UCSD-AML1 (cell line): Measurements from ENCODE around the gene TMX1.

Source experiments
- DNase-seq: peaks from one replicate; lab custom pipeline; 2025; ENCODE audit not compliant: unreplicated experiment; lab: John Stamatoyannopoulos, UW

Gene TMX1

DNA sequence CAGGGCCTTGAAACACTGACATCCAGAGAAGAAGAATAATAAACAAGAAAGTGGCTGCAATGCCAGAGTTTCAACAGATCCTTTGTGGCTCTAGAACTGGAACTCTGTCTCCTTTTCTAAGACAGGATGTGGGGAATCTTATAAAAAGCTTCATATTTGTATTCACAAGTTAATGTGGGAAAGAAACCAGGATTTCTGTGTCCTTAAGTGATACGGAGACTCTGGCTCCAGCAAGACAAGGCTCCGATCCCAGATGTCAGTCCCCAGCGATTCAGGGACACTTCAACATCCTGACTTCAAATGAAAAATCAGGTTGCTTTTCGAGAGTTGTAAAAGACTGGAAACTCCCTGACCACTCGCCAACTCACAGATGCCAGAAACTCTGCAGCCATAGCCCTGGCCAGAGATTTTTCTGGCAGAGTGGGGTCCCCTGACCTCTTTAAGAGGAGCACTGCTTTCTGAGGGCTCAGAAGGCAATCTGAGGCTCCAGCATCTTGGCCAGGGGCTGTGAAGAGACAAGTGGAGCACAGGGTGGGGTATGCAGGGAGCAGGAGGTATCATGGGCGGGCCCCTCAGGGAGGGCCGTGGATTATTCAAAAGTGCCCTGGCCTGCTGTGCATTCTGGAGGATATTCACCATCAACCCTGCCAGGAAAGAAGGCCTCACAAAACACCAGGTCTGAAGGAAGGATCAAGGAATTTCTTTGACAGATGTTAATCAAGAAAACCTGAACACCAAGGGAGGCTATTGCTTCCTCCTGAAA is 53.3 kb downstream of the TMX1 start:
- no peak for DNase-seq

DNA sequence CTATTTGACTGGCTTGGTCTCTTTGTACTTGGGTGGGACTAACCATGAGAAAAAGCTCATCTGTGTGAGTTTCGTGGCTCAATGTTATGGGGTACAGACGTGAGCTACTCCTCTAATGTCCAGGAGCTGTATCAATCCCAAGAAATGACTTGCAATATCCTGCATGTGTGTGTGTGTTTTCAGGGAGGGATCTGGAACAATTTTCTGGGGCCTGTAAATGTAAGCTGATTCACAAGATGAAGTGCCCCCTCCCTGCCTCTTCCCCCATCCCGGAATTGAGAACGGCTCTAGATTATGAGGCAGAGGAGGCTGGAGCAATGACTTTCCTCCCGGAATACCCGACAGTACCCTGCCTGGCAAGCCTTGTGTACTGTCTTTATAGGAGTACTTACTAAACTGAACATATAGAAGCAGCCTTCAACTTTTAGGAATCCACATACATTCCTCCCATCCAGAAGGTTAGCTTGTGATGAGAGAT is 53.9 kb downstream of the TMX1 start:
- DNase-seq, result no peak

DNA sequence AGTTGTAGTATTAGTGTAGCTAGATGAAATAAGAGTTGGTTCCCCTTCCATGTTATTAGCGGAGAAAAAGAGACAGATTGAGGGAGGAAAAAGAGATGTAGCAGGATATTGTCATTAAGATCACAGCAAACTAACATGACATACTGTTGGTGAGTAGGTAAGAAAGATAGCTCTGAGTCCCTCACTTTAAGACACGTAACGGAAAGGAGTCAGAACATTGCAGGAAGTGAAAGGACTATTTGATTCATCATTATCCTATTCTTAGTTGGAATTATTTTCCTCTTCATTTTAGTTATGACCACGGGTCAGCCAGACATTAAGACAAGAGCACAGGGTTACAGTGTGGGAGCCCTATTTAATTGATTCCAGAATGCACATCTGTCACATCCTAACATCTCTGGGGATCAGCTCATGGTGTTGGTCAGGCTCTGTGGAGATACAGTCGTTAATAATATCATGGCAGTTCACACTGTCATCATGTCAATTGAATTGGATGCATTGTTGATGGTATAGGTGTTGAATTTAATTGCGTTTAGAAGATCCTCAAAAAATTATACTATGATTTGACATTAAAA is 55.0 kb downstream of the TMX1 start:
- no peak for DNase-seq

DNA sequence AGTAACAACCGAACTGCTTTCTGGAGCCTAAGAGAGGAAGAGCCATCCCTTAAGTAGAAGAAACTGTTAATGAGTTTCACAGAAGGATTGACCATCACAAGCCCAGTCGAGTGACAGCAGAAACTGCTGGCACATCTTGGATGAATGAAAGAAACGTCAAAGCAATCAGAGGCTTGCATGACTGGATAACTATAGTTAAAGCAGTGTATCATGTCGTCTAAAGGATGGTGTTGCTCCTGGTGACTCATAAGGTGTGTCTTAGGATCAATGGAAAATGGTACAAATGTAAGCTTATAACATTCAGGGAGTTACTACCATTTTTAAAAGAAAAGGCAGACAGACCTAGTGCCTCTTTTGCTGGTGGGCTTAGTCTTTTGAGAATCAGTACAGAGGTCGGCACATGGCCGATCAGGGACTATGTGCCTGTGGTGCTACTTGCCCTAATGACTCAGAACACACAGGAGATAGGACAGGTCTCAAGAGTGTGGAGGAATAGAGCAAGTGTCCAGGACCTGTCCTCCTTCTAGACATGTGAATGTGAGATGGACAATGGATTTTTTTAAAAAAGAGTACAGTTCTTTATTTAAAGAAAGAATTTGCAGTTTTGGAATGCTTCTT is 55.7 kb downstream of the TMX1 start:
- no peak for DNase-seq

DNA sequence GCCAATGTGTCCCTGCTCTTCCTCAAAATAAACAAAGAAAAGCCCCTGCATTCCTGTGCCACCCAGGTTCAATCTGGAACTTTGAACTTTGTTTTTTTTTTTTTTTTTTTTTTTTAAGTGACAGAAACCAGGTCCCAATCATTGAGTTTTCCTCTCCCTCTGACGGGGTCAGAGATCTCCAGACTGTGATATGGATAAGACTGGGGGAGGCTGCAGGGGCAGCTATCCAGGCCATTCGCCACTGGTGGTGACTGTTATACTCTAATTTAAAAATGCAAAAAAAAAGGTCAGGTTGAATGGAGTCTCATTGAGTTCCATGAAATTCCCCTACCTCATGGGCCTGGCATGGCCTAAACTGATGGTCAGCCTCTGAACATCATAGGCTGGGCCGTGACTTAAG is 57.0 kb downstream of the TMX1 start:
- DNase-seq, result no peak

DNA sequence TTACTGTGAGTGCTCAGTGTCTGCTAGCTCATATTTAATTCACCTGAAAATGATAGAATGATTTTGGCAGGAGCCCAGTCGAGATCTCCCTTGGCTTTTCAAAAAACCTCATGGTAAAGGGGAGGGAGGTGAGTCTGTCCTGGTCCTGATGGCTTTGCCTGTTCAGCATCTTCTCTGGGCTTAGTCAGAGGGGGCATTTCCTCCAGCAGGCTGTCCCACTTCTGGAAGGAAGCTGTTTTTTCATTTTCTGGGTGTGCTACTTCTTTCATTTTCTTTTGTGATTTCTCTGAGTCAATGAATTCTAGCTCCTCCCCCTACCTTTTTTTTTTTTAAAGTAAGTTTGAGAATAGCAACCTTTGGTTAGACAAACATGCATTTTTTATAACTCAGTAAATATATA is 58.8 kb downstream of the TMX1 start:
- DNase-seq, result no peak

DNA sequence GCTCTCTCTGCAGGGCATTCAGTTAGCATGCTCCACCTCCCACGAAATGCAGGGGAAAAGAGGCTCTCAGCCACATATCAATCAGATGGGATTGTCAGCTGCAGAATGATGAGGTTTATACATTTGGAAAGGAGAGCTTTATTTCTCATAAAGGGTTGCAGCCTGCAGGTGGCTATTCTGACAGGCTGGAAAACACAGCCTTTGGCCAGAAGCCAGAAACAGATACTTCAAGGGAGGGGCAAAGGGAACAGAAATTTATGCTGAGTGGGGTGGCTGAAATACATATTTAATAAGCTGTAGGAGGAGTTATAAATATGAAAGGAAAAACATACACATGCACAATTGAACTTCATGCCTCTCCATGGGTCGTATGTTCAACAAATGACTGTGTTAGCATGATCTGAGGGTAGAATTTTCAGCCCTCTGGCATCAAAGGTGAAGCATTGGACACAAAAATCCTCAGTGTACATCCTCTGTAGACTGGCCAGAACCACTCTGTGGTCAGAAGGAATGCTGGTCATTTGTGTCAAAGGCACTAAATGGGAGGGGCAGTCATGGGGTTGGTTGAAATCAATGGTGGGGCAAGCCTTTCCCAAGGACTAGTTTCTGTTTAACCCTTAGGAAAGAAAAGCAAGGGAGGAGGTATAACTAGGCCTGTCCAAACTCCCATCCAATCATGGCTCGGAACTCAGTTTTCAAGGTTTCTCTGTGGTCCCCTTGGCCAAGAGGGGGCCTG is 62.4 kb downstream of the TMX1 start:
- DNase-seq, result no peak

DNA sequence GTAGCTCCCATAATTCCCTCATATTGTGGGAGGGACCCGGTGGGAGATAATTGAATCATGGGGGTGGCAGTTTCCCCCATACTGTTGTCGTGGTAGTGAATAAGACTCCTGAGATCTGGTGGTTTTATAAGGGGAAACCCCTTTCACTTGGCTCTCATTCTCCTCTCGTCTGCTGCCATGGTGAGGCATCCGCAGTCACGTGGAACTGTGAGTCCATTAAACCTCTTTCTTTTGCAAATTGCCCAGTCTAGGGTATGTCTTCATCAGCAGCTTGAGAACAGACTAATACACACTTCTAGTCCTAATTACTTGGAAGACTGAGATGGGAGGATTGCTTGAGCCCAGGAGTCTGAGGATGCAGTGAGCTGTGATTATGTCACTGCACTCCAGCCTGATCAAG is 64.4 kb downstream of the TMX1 start:
- DNase-seq, result no peak

DNA sequence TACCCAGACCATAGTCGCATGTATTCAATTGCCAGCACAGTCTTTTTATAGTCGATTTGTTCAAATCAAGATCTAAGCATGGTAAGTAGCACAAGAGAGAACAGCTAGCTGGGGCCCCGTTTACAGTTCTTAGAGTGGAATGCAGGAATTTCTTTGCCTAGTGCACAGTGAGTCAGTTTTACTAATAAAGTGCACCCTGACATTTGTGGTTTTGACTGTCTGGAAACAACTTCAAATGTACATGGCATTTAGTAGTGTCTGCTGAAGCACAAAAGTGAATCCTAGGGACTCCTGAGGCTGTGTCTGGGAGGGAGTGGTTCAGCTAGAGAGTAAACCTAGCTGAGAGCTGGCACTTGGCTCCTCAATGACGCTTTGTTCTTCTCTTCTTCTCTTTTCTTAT is 64.9 kb downstream of the TMX1 start:
- DNase-seq, result no peak

DNA sequence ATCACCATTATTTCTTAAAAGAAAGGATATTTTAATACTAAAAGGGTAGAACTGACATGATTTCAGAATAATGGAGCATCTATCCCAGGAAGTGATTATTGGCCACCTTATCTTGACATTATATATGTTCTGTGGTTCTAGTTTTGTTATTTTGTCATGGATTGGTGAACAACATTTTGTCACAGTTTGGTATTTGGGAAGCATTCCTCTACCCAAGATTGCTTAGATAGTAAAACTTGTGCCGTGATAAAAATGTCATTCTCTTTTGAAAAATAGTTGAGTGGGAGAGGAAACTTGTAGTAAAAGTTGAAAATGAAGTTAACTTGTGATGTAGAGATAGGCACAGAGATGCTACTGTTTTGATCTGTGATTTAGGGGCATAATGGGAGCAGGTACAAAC is 65.7 kb downstream of the TMX1 start:
- DNase-seq, result no peak
